ENCODE measurements around the gene CDK16.

- TF ChIP-seq, protein P1, sequence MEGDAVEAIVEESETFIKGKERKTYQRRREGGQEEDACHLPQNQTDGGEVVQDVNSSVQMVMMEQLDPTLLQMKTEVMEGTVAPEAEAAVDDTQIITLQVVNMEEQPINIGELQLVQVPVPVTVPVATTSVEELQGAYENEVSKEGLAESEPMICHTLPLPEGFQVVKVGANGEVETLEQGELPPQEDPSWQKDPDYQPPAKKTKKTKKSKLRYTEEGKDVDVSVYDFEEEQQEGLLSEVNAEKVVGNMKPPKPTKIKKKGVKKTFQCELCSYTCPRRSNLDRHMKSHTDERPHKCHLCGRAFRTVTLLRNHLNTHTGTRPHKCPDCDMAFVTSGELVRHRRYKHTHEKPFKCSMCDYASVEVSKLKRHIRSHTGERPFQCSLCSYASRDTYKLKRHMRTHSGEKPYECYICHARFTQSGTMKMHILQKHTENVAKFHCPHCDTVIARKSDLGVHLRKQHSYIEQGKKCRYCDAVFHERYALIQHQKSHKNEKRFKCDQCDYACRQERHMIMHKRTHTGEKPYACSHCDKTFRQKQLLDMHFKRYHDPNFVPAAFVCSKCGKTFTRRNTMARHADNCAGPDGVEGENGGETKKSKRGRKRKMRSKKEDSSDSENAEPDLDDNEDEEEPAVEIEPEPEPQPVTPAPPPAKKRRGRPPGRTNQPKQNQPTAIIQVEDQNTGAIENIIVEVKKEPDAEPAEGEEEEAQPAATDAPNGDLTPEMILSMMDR (conservative IDR thresholded peaks at IDR 0.05) = no peak
- TF ChIP-seq ZFX (IDR thresholded peaks at IDR 0.05) = no peak
Observed at GRCh38 chrX:47189906-47190305, 28.6 kb upstream of the CDK16 start.
